H1 (cell line): ENCODE measurements around the gene AP1G2. TPM values are rescaled to one million over a fixed set of nuclear protein-coding genes. Genes with fewer than 3 reads are reported as not detected.

Experiments
- CTCF ChIA-PET: fragments of 300-600 bp; sonication (Branson Sonifier 250); formaldehyde crosslinking; loops from one replicate; lab custom pipeline; 2021; ENCODE audit not compliant: partially characterized antibody; lab: Charles Lee
- POLR2A ChIA-PET: fragments of 300-600 bp; sonication (Branson Sonifier 250); formaldehyde crosslinking; loops from one replicate; lab custom pipeline; 2021; ENCODE audit warnings: inconsistent platforms; ENCODE audit not compliant: partially characterized antibody; lab: Charles Lee
- DNase-seq, 2 experiments: peaks; one replicate each; pipeline versions ENCODE4 v3.0.0 to v3.0.0-alpha.2; 2010 to 2022; ENCODE audit warnings: low spot score in 2 of 2, low read depth in 1 of 2, mixed read lengths in 1 of 2
- FAIRE-seq: peaks from 2 replicates; lab custom pipeline; 2011; peaks lifted over from hg19 to GRCh38; lab: Jason Lieb, UNC
- H2AFZ ChIP-seq: 2 replicates; pipeline ENCODE4 v1.8.1; 2012; ENCODE audit warnings: low read length, inconsistent platforms
- H2AK5ac ChIP-seq: 2 replicates; pipeline ENCODE4 v1.6.1; 2013; ENCODE audit warnings: low read depth, low read length
- H2BK120ac ChIP-seq: replicated peaks from 2 replicates; pipeline ENCODE3; 2013; ENCODE audit warnings: low read depth, low read length, inconsistent platforms
- H2BK12ac ChIP-seq: 2 replicates; pipeline ENCODE4 v1.6.1; 2013; ENCODE audit warnings: low read depth, low read length
- H2BK15ac ChIP-seq: 2 replicates; pipeline ENCODE4 v1.6.1; 2013; ENCODE audit warnings: low read length
- H2BK20ac ChIP-seq: 2 replicates; pipeline ENCODE4 v1.6.1; 2013; ENCODE audit warnings: low read length
- H2BK5ac ChIP-seq: 2 replicates; pipeline ENCODE4 v1.6.1; 2013; ENCODE audit warnings: low read depth, low read length
- H3K14ac ChIP-seq: 2 replicates; pipeline ENCODE4 v1.6.1; 2013; ENCODE audit warnings: inconsistent platforms; ENCODE audit not compliant: insufficient read length
- H3K18ac ChIP-seq: 2 replicates; pipeline ENCODE4 v1.6.1; 2013; ENCODE audit warnings: low read length; ENCODE audit errors: extremely low read depth
- H3K23ac ChIP-seq: 2 replicates; pipeline ENCODE4 v1.6.1; 2013; ENCODE audit warnings: inconsistent platforms; ENCODE audit not compliant: insufficient read length
- H3K23me2 ChIP-seq: 2 replicates; pipeline ENCODE4 v1.6.1; 2013; ENCODE audit warnings: low read depth, low read length
- H3K27ac ChIP-seq: 2 replicates; pipeline ENCODE4 v1.6.1; 2011; ENCODE audit warnings: low read depth, low read length, inconsistent platforms
- H3K27me3 ChIP-seq, 4 experiments: replicated peaks in 1 of 4; 1 replicate in 1 of 4; 2 replicates in 3 of 4; pipeline versions ENCODE4 v1.6.1 to v1.8.1; 2011 to 2013; ENCODE audit warnings: low read length in 3 of 4, mild to moderate bottlenecking in 3 of 4, inconsistent platforms in 2 of 4, mixed read lengths in 2 of 4, moderate library complexity in 1 of 4; ENCODE audit not compliant: control insufficient read depth in 3 of 4, insufficient read depth in 3 of 4; ENCODE audit errors: extremely low read depth in 1 of 4
- H3K36me3 ChIP-seq, 4 experiments: 2 replicates each; pipeline versions ENCODE4 v1.6.1 to v1.8.1; 2011 to 2013; ENCODE audit warnings: mild to moderate bottlenecking in 4 of 4, low read length in 3 of 4, moderate library complexity in 2 of 4, control low read depth in 1 of 4, inconsistent platforms in 1 of 4; ENCODE audit not compliant: insufficient read depth in 4 of 4, control insufficient read depth in 2 of 4
- H3K4ac ChIP-seq: replicated peaks from 2 replicates; pipeline ENCODE3; 2013; ENCODE audit warnings: low read length, low read depth, mixed read lengths, inconsistent platforms; ENCODE audit not compliant: insufficient read length
- H3K4me1 ChIP-seq, 4 experiments: replicated peaks in 1 of 4; 1 replicate in 1 of 4; 2 replicates in 3 of 4; pipeline versions ENCODE4 v1.6.1 to v1.8.1; 2011 to 2013; ENCODE audit warnings: low read length in 3 of 4, inconsistent platforms in 2 of 4, mixed read lengths in 1 of 4; ENCODE audit not compliant: insufficient read depth in 4 of 4, control insufficient read depth in 3 of 4
- H3K4me2 ChIP-seq, 2 experiments: 2 replicates each; pipeline versions ENCODE4 v1.6.1 to v1.8.1; 2011 to 2013; ENCODE audit warnings: low read depth in 2 of 2, low read length in 2 of 2, control low read depth in 1 of 2, inconsistent platforms in 1 of 2, mild to moderate bottlenecking in 1 of 2; ENCODE audit not compliant: insufficient read depth in 1 of 2
- H3K4me3 ChIP-seq, 4 experiments: fragments of 200-600, 300-600 bp in 1 of 4; sonication (generic), shearing (Covaris generic), sonication (Bioruptor Twin) in 1 of 4; 2 replicates each; pipeline versions ENCODE4 v1.5.1 to v1.8.1; 2011 to 2016; ENCODE audit warnings: low read length in 4 of 4, low read depth in 3 of 4, control low read depth in 2 of 4, inconsistent platforms in 2 of 4, mild to moderate bottlenecking in 2 of 4, mixed read lengths in 1 of 4, moderate library complexity in 1 of 4; ENCODE audit not compliant: insufficient read depth in 2 of 4; ENCODE audit errors: extremely low read depth in 1 of 4
- H3K56ac ChIP-seq: replicated peaks from 2 replicates; pipeline ENCODE3; 2013; ENCODE audit warnings: low read depth, mild to moderate bottlenecking, mixed read lengths, low read length, inconsistent platforms; ENCODE audit not compliant: insufficient read length
- H3K79me1 ChIP-seq: 2 replicates; pipeline ENCODE4 v1.6.1; 2013; ENCODE audit warnings: low read depth, low read length, control low read depth
- H3K79me2 ChIP-seq, 2 experiments: 2 replicates each; pipeline versions ENCODE4 v1.6.1 to v1.8.1; 2012 to 2013; ENCODE audit warnings: low read length in 2 of 2, mild to moderate bottlenecking in 2 of 2, inconsistent platforms in 1 of 2; ENCODE audit not compliant: insufficient read depth in 2 of 2, control insufficient read depth in 1 of 2
- H3K9ac ChIP-seq, 4 experiments: replicated peaks in 1 of 4; 1 replicate in 1 of 4; 2 replicates in 3 of 4; pipeline versions ENCODE4 v1.6.1 to v1.8.1; 2011 to 2013; ENCODE audit warnings: low read depth in 3 of 4, low read length in 3 of 4, control low read depth in 2 of 4, mild to moderate bottlenecking in 2 of 4, moderate library complexity in 2 of 4, inconsistent platforms in 1 of 4; ENCODE audit errors: extremely low read depth in 1 of 4
- H3K9me3 ChIP-seq, 2 experiments: 2 replicates each; pipeline versions ENCODE4 v1.6.1 to v1.8.1; 2012 to 2013; ENCODE audit warnings: mild to moderate bottlenecking in 2 of 2, moderate library complexity in 2 of 2, control low read depth in 1 of 2, inconsistent platforms in 1 of 2, low read depth in 1 of 2, low read length in 1 of 2, mixed read lengths in 1 of 2; ENCODE audit not compliant: insufficient read depth in 2 of 2
- H4K20me1 ChIP-seq, 2 experiments: replicated peaks in 1 of 2; 2 replicates each; pipeline versions ENCODE3 to v1.8.1; 2011 to 2013; ENCODE audit warnings: inconsistent platforms in 2 of 2, low read length in 2 of 2, mild to moderate bottlenecking in 1 of 2; ENCODE audit not compliant: insufficient read depth in 2 of 2, control insufficient read depth in 1 of 2
- H4K5ac ChIP-seq: 2 replicates; pipeline ENCODE4 v1.6.1; 2013; ENCODE audit warnings: low read length, low read depth, mixed read lengths, inconsistent platforms; ENCODE audit not compliant: insufficient read length
- H4K8ac ChIP-seq: 2 replicates; pipeline ENCODE4 v1.8.0; 2013; ENCODE audit warnings: mild to moderate bottlenecking, moderate library complexity, low read length, inconsistent platforms; ENCODE audit not compliant: insufficient read depth; ENCODE audit errors: extremely low read depth
- H4K91ac ChIP-seq: replicated peaks from 2 replicates; pipeline ENCODE3; 2013; ENCODE audit warnings: low read length, mixed read lengths, inconsistent platforms; ENCODE audit not compliant: insufficient read length
- ASH2L ChIP-seq: fragments of 200-600, 300-600 bp; sonication (generic); IDR thresholded peaks from one replicate; pipeline ENCODE4 v1.7.1; 2017; ENCODE audit warnings: low read length
- EGR1 ChIP-seq: IDR thresholded peaks from 2 replicates; pipeline ENCODE4 v1.6.1; 2011; ENCODE audit warnings: low read depth, low read length, borderline replicate concordance
- GABPA ChIP-seq: IDR thresholded peaks from 2 replicates; pipeline ENCODE4 v1.6.1; 2011; ENCODE audit warnings: mild to moderate bottlenecking, low read length, moderate library complexity, borderline replicate concordance; ENCODE audit not compliant: insufficient read depth
- JUN ChIP-seq: IDR thresholded peaks from 2 replicates; pipeline ENCODE4 v1.6.1; 2011; ENCODE audit warnings: low read depth, mild to moderate bottlenecking, improper control_type of control experiment, low read length
- NANOG ChIP-seq: IDR thresholded peaks from 2 replicates; pipeline ENCODE4 v1.6.1; 2011; ENCODE audit warnings: low read length, low read depth, mild to moderate bottlenecking, inconsistent platforms; ENCODE audit not compliant: insufficient read depth, poor library complexity, severe bottlenecking
- SRF ChIP-seq: IDR thresholded peaks from 2 replicates; pipeline ENCODE4 v1.6.1; 2011; ENCODE audit warnings: mild to moderate bottlenecking, low read depth, low read length, moderate library complexity
- TCF12 ChIP-seq: IDR thresholded peaks from 2 replicates; pipeline ENCODE4 v1.6.1; 2011; ENCODE audit warnings: low read depth, mild to moderate bottlenecking, low read length
- WGBS, 2 experiments: shearing (Covaris generic) in 1 of 2; methylation state at CpG; one replicate each; pipeline versions ENCODE4 v1.1.6 to v1.1.7; 2013 to 2015; ENCODE audit warnings: low lambda C conversion rate in 2 of 2, mixed read lengths in 2 of 2, inconsistent platforms in 1 of 2, low coverage in 1 of 2, missing lambda C conversion rate in 1 of 2; ENCODE audit not compliant: insufficient replicate concordance in 2 of 2, insufficient coverage in 1 of 2, insufficient read length in 1 of 2; ENCODE audit errors: extremely low coverage in 1 of 2, missing lambda C conversion rate in 1 of 2; 5-methylcytosine and 5-hydroxymethylcytosine counted together
- polyA plus RNA-seq, 7 experiments: library from polyadenylated mRNA; depleted of rRNA in 3 of 7; stranded (reverse) in 5 of 7; unstranded in 2 of 7; fragments of >200 nt in 5 of 7; fragments of 200-250 nt in 2 of 7; gene quantifications; 1 replicate in 5 of 7; 2 replicates in 1 of 7; 4 replicates in 1 of 7; pipeline versions ENCODE4 v1.2.1 to v1.2.3, GENCODE V29; 2011 to 2013; ENCODE audit warnings: missing spikeins in 2 of 7, mixed read lengths in 2 of 7
- total RNA-seq: library from RNA; stranded (reverse); fragmentation: NEBNext Ultra II Directional; extraction: Animal tissue kit (Norgen Biotek cat#: 25700); gene quantifications from 2 replicates; pipeline ENCODE4 v1.2.1, GENCODE V29; 2021

AP1G2 gene
- total and polyA plus RNA-seq, 2 of the 8 experiments (the other 6 are each of a cell fraction or from before 2014, with no cell fraction given) = 70.9 to 134 TPM

DNA sequence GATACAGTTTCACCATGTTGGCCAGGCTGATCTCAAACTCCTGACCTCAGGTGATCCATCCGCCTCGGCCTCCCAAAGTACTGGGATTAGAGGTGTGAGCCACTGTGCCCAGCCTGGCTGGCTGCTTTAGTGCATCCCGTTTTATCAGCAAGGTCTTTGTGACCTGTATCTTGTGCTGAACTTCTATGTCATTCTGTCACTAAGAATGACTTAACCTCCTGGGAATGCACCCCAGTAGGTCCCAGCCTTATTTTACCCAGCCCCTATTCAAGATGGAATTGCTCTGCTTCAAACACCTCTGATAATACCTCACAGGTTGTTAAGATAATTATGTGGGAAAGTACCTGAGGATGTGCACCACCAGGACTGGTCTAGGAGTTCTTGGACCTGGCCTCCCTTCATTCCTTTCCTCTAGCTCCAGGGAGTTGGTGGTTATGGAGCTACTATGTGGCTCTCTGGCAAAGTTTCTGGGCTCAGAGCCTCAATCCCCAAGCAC, 37.1 kb upstream of the AP1G2 start:
- no peak overlapping the region for H3K4ac ChIP-seq
- no peaks in the 10 kb centered on the region; the same call in 1 of the 2 replicates for H3K23me2 ChIP-seq
- H3K36me3 ChIP-seq = no peaks in the 10 kb centered on the region
- H4K5ac ChIP-seq = no peak overlapping the region
- H3K4me2 ChIP-seq = no peak overlapping the region
- TF ChIP-seq TCF12 (no peak), NANOG (no peak), ASH2L (no peak), EGR1 (no peak), SRF (no peak), JUN (no peak), GABPA (no peak)
- H4K8ac ChIP-seq = peak overlapping the region; percentile 20; the same call in 1 of the 2 replicates
- FAIRE-seq (no peak), DNase-seq (no peak)
- H3K9ac ChIP-seq = no peak overlapping the region
- H3K56ac ChIP-seq = no peak overlapping the region
- H2AFZ ChIP-seq = no peak overlapping the region
- H4K20me1 ChIP-seq = no peaks in the 10 kb centered on the region
- no peaks in the 10 kb centered on the region; a peak in 1 of 7 replicates for H3K27me3 ChIP-seq
- H2BK5ac ChIP-seq = no peak overlapping the region
- no peak overlapping the region for H2BK20ac ChIP-seq
- H3K23ac ChIP-seq = no peak overlapping the region
- H3K4me3 ChIP-seq = no peak overlapping the region
- H3K79me1 ChIP-seq = no peaks in the 10 kb centered on the region
- H3K9me3 ChIP-seq = no peaks in the 10 kb centered on the region; a peak in 1 of 4 replicates
- ChIA-PET POLR2A (no interaction called here), CTCF (interaction anchor here (2.2 to 2.5 kb wide), 2 partner anchors 16 to 28 kb away, joined by 7 to 12 read pairs; no protein-coding TSS in a partner anchor)
- no peak overlapping the region for H3K14ac ChIP-seq
- H3K79me2 ChIP-seq = no peaks in the 10 kb centered on the region
- no peak overlapping the region for H2BK15ac ChIP-seq
- H3K27ac ChIP-seq = no peak overlapping the region
- H3K4me1 ChIP-seq = no peaks in the 10 kb centered on the region
- WGBS, 2 experiments = 88% methylated on average over 3 of the region's 3 CpGs; no CpG with 5 or more reads in 1 of the 2 experiments
- no peak overlapping the region for H2BK120ac ChIP-seq
- H2BK12ac ChIP-seq = no peak overlapping the region
- H3K18ac ChIP-seq = no peak overlapping the region
- no peak overlapping the region for H2AK5ac ChIP-seq
- H4K91ac ChIP-seq = no peak overlapping the region
